Progenitor cell of endocrine pancreas (in vitro differentiated cells): ENCODE data around the gene RAD51B. TPM values are rescaled to one million over a fixed set of nuclear protein-coding genes. Genes with fewer than 3 reads are reported as not detected.

Experiments
- DNase-seq: peaks from one replicate; pipeline ENCODE4 v3.0.0; 2021; ENCODE audit warnings: low spot score; ENCODE audit not compliant: unreplicated experiment
- H3K27ac Mint-ChIP-seq: 2 replicates; pipeline ENCODE4 v1.8.0; 2021; ENCODE audit warnings: mild to moderate bottlenecking, moderate library complexity, mixed read lengths
- H3K27me3 Mint-ChIP-seq: 2 replicates; pipeline ENCODE4 v1.8.0; 2021; ENCODE audit warnings: mixed read lengths
- H3K36me3 Mint-ChIP-seq: 2 replicates; pipeline ENCODE4 v1.8.0; 2022; ENCODE audit warnings: mixed read lengths; ENCODE audit not compliant: insufficient read depth
- H3K4me1 Mint-ChIP-seq: 2 replicates; pipeline ENCODE4 v1.8.0; 2021; ENCODE audit warnings: low read depth, mixed read lengths
- H3K4me3 Mint-ChIP-seq: 2 replicates; pipeline ENCODE4 v1.8.0; 2021; ENCODE audit warnings: low read depth, mild to moderate bottlenecking, moderate library complexity, mixed read lengths
- H3K9me3 Mint-ChIP-seq: 2 replicates; pipeline ENCODE4 v1.8.0; 2021; ENCODE audit warnings: low read depth, mixed read lengths
- CTCF ChIP-seq: fragments of 200-600 bp; sonication (generic); IDR thresholded peaks from one replicate; pipeline ENCODE4 v1.5.0; 2021; ENCODE audit warnings: antibody characterized with exemption, mild to moderate bottlenecking; ENCODE audit not compliant: unreplicated experiment
- total RNA-seq: library from RNA; stranded (reverse); gene quantifications from 2 replicates; pipeline ENCODE4 v1.2.1, GENCODE V29; 2021

Gene RAD51B
- total RNA-seq, 1 donor from 2014 or later, result 24.7 TPM

- Mint-ChIP-seq H3K27me3 (no peaks in the 10 kb centered on the region), H3K4me3 (no peak overlapping the region), H3K36me3 (no peaks in the 10 kb centered on the region), H3K4me1 (peaks cover 26% of the 10 kb centered on the region), H3K9me3 (no peaks in the 10 kb centered on the region), H3K27ac (no peak overlapping the region)
- DNase-seq, result no peak
- TF ChIP-seq CTCF, result no peak
Observed at GRCh38 chr14:68608574-68608962, 789.0 kb downstream of the RAD51B start.

GRCh38 chr14:68609012-68609411, 789.4 kb downstream of the RAD51B start:
- H3K27me3 Mint-ChIP-seq, result no peaks in the 10 kb centered on the region
- H3K4me1 Mint-ChIP-seq, result peaks cover 21% of the 10 kb centered on the region
- H3K4me3 Mint-ChIP-seq, result no peak overlapping the region
- H3K9me3 Mint-ChIP-seq, result peaks cover 2% of the 10 kb centered on the region
- H3K36me3 Mint-ChIP-seq, result no peaks in the 10 kb centered on the region
- no peak overlapping the region for H3K27ac Mint-ChIP-seq
- TF ChIP-seq CTCF, result no peak
- DNase-seq, result no peak

GRCh38 chr14:68610251-68610793, 790.7 kb downstream of the RAD51B start:
- H3K27me3 Mint-ChIP-seq, result no peaks in the 10 kb centered on the region
- H3K4me3 Mint-ChIP-seq, result no peak overlapping the region
- TF ChIP-seq CTCF, result peak; percentile 40
- peaks cover 4% of the 10 kb centered on the region for H3K36me3 Mint-ChIP-seq
- DNase-seq, result no peak
- peaks cover 8% of the 10 kb centered on the region for H3K9me3 Mint-ChIP-seq
- no peak overlapping the region for H3K27ac Mint-ChIP-seq
- peaks cover 18% of the 10 kb centered on the region for H3K4me1 Mint-ChIP-seq

GRCh38 chr14:68611599-68611998, 792.0 kb downstream of the RAD51B start:
- no peaks in the 10 kb centered on the region for H3K27me3 Mint-ChIP-seq
- H3K27ac Mint-ChIP-seq, result peak overlapping the region; percentile 51
- no peak for DNase-seq
- peaks cover 10% of the 10 kb centered on the region for H3K36me3 Mint-ChIP-seq
- no peak for TF ChIP-seq CTCF
- peaks cover 17% of the 10 kb centered on the region for H3K9me3 Mint-ChIP-seq
- peaks cover 16% of the 10 kb centered on the region for H3K4me1 Mint-ChIP-seq
- no peak overlapping the region for H3K4me3 Mint-ChIP-seq

- Mint-ChIP-seq H3K27ac (peak overlapping the region; percentile 62), H3K27me3 (no peaks in the 10 kb centered on the region), H3K9me3 (peaks cover 22% of the 10 kb centered on the region), H3K4me1 (peaks cover 11% of the 10 kb centered on the region), H3K36me3 (peaks cover 15% of the 10 kb centered on the region), H3K4me3 (no peak overlapping the region)
- no peak for TF ChIP-seq CTCF
- no peak for DNase-seq
Observed at GRCh38 chr14:68612049-68612448, 792.5 kb downstream of the RAD51B start.
